ENCODE results near the gene FNBP1. TPM values are rescaled to one million over a fixed set of nuclear protein-coding genes. Genes with fewer than 3 reads are reported as not detected.
A peak's percentile ranks its signal among the peaks of the same experiment; 100 is the strongest.

FNBP1 gene
- polyA plus RNA-seq, 3 donors, result 37.6 to 60.7 (median 51.4) TPM

GRCh38 chr9:129934041-129934591, 108.9 kb downstream of the FNBP1 start:
- no peak for DNase-seq
- no CpG with 5 or more reads among the region's 4 CpGs for WGBS (ENCODE audit: insufficient coverage)
- TF ChIP-seq, protein P1, sequence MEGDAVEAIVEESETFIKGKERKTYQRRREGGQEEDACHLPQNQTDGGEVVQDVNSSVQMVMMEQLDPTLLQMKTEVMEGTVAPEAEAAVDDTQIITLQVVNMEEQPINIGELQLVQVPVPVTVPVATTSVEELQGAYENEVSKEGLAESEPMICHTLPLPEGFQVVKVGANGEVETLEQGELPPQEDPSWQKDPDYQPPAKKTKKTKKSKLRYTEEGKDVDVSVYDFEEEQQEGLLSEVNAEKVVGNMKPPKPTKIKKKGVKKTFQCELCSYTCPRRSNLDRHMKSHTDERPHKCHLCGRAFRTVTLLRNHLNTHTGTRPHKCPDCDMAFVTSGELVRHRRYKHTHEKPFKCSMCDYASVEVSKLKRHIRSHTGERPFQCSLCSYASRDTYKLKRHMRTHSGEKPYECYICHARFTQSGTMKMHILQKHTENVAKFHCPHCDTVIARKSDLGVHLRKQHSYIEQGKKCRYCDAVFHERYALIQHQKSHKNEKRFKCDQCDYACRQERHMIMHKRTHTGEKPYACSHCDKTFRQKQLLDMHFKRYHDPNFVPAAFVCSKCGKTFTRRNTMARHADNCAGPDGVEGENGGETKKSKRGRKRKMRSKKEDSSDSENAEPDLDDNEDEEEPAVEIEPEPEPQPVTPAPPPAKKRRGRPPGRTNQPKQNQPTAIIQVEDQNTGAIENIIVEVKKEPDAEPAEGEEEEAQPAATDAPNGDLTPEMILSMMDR (IDR thresholded peaks at IDR 0.05), result no peak
- Mint-ChIP-seq H3K9me3 (no peaks in the 10 kb centered on the region), H3K36me3 (peaks cover 22 to 47% of the 10 kb centered on the region in 2 donors), H3K27ac (peak overlapping the region in 4 of 7 donors; percentile 65 to 83 (median 78)), H3K27me3 (ENCODE audit: low read depth in 3 of 3) (no peaks in the 10 kb centered on the region), H3K4me1 (peaks cover 48% of the 10 kb centered on the region), H3K4me3 (no peak overlapping the region)
- peak overlapping the region in 1 of 2 donors; percentile 38 for H3K27ac ChIP-seq (ENCODE audit: low read depth in 1 of 2, low read length in 2 of 2)
- no peak overlapping the region for H3K4me2 ChIP-seq (replicated peaks; ENCODE audit: extremely low read depth, low read length, poor library complexity, severe bottlenecking)
- no peaks in the 10 kb centered on the region for H3K27me3 ChIP-seq (ENCODE audit: control insufficient read depth in 2 of 2, insufficient read depth in 2 of 2, low read length in 2 of 2)
- H3K4me1 ChIP-seq (ENCODE audit: control insufficient read depth in 1 of 2, insufficient read depth in 2 of 2, low read length in 2 of 2), result peaks cover 29 to 38% of the 10 kb centered on the region in 2 donors
- peaks cover 70% of the 10 kb centered on the region for H3K79me2 ChIP-seq (ENCODE audit: insufficient read depth, low read length)
- H3K4me3 ChIP-seq (replicated peaks in 1 of 3; ENCODE audit: low read depth in 2 of 3, low read length in 3 of 3), result no peak overlapping the region
- intact Hi-C loops (cut with micrococcal nuclease), result no loop called here
- H4K20me1 ChIP-seq (ENCODE audit: insufficient read depth, low read length), result no peaks in the 10 kb centered on the region
- H2AFZ ChIP-seq (ENCODE audit: insufficient read depth, low read depth, low read length, poor library complexity, severe bottlenecking), result no peak overlapping the region
- H3K9me3 ChIP-seq (replicated peaks in 1 of 2; ENCODE audit: control insufficient read depth in 1 of 2, insufficient read depth in 1 of 2, low read length in 2 of 2), result no peaks in the 10 kb centered on the region
- no peak overlapping the region for H3K9ac ChIP-seq (ENCODE audit: insufficient read depth, low read length, poor library complexity, severe bottlenecking)
- H3K36me3 ChIP-seq (replicated peaks in 1 of 2; ENCODE audit: control insufficient read depth in 1 of 2, insufficient read depth in 2 of 2, low read length in 2 of 2), result peaks cover 7 to 33% of the 10 kb centered on the region in 2 donors

DNA sequence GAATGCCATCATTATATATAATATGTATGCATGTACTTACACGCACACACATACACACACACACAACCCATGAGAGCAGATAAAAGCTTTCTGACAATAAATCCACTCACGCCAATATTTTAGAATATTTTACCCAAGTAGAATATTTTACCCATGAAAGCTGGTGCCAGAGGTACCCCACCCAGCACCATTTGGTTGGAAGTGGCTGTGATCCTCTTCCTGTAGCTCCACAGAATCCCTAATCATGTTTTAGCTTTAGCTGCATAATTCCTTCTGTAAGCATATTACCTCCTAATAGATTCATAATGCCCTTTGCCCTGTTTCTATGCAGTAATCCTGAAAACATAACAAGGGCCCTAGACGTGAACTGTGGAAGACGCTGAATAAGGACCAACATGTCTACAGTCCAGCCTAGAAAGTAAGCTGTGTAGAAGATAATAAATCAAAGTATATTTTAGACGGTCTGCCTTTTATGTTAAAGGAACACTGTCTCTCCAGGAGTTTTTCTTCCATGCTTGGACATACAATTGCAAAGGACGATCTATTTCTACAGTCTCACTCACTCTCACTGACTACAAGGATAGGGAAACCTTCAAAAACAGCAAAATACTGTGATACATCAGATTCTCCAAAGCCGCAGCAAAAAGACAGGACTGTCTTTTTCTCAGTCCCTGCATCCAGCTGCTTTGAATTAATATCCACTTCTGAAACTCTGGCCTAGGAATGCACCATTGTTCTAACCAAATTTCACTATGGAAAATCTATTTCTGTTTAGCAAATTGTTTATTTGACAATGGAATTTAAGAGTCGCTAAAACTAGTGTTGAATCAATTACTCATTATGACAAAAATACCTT, 109.6 kb downstream of the FNBP1 start:
- Histone ChIP-seq H3K4me1 (ENCODE audit: control insufficient read depth in 1 of 2, insufficient read depth in 2 of 2, low read length in 2 of 2) (peaks cover 29 to 38% of the 10 kb centered on the region in 2 donors), H2AFZ (ENCODE audit: insufficient read depth, low read depth, low read length, poor library complexity, severe bottlenecking) (no peak overlapping the region), H3K4me3 (replicated peaks in 1 of 3; ENCODE audit: low read depth in 2 of 3, low read length in 3 of 3) (peak overlapping the region in 1 of 3 experiments; percentile 32), H3K36me3 (replicated peaks in 1 of 2; ENCODE audit: control insufficient read depth in 1 of 2, insufficient read depth in 2 of 2, low read length in 2 of 2) (peaks cover 13 to 40% of the 10 kb centered on the region in 2 donors), H3K9me3 (replicated peaks in 1 of 2; ENCODE audit: control insufficient read depth in 1 of 2, insufficient read depth in 1 of 2, low read length in 2 of 2) (no peaks in the 10 kb centered on the region), H3K27ac (ENCODE audit: low read depth in 1 of 2, low read length in 2 of 2) (peak overlapping the region in 1 of 2 donors; percentile 66), H3K9ac (ENCODE audit: insufficient read depth, low read length, poor library complexity, severe bottlenecking) (no peak overlapping the region), H3K79me2 (ENCODE audit: insufficient read depth, low read length) (peaks cover 68% of the 10 kb centered on the region), H3K27me3 (ENCODE audit: control insufficient read depth in 2 of 2, insufficient read depth in 2 of 2, low read length in 2 of 2) (no peaks in the 10 kb centered on the region), H4K20me1 (ENCODE audit: insufficient read depth, low read length) (no peaks in the 10 kb centered on the region), H3K4me2 (replicated peaks; ENCODE audit: extremely low read depth, low read length, poor library complexity, severe bottlenecking) (peak overlapping the region; percentile 24)
- H3K36me3 Mint-ChIP-seq, result peaks cover 22 to 49% of the 10 kb centered on the region in 2 donors
- H3K27ac Mint-ChIP-seq, result peak overlapping the region in 3 of 7 donors; percentile 32 to 84 (median 80)
- TF ChIP-seq, protein P1 (IDR thresholded peaks at IDR 0.05), result no peak
- WGBS (ENCODE audit: insufficient coverage), result no CpG with 5 or more reads among the region's 8 CpGs
- peaks cover 42% of the 10 kb centered on the region for H3K4me1 Mint-ChIP-seq
- no peaks in the 10 kb centered on the region for H3K27me3 Mint-ChIP-seq (ENCODE audit: low read depth in 3 of 3)
- DNase-seq, result no peak
- peaks cover 0 to under 1% (median 0%) of the 10 kb centered on the region in 7 donors for H3K9me3 Mint-ChIP-seq
- no peak overlapping the region for H3K4me3 Mint-ChIP-seq
- intact Hi-C loops (cut with micrococcal nuclease), result no loop called here
